Smooth muscle cell (in vitro differentiated cells): ENCODE results near the gene SOBP. TPM values are rescaled to one million over a fixed set of nuclear protein-coding genes. Genes with fewer than 3 reads are reported as not detected.

Experiments used
- DNase-seq: peaks from one replicate; lab custom pipeline; 2025; ENCODE audit not compliant: unreplicated experiment; lab: John Stamatoyannopoulos, UW
- H2AFZ ChIP-seq: fragments of 200-600 bp; sonication (generic); 2 replicates; pipeline ENCODE4 v1.6.0; 2016; ENCODE audit warnings: antibody characterized with exemption, low read depth, mild to moderate bottlenecking
- H3F3A ChIP-seq: fragments of 200-600 bp; sonication (generic); 2 replicates; pipeline ENCODE4 v1.6.0; 2017; ENCODE audit warnings: antibody characterized with exemption, low read depth
- H3K27ac ChIP-seq: fragments of 200-600 bp; sonication (generic); 2 replicates; pipeline ENCODE4 v1.5.1; 2016; ENCODE audit warnings: low read depth, mild to moderate bottlenecking
- H3K27me3 ChIP-seq: fragments of 200-600 bp; sonication (generic); 2 replicates; pipeline ENCODE4 v1.6.1; 2016; ENCODE audit warnings: low read depth, mild to moderate bottlenecking
- H3K36me3 ChIP-seq: fragments of 200-600 bp; sonication (generic); 2 replicates; pipeline ENCODE4 v1.5.1; 2016; ENCODE audit warnings: low read depth
- H3K4me1 ChIP-seq: fragments of 200-600 bp; sonication (generic); 2 replicates; pipeline ENCODE4 v1.5.1; 2016; ENCODE audit warnings: low read depth
- H3K4me2 ChIP-seq: fragments of 200-600 bp; sonication (generic); 2 replicates; pipeline ENCODE4 v1.6.0; 2016; ENCODE audit warnings: mild to moderate bottlenecking
- H3K4me3 ChIP-seq: fragments of 200-600 bp; sonication (generic); 2 replicates; pipeline ENCODE4 v1.5.1; 2016; ENCODE audit warnings: mild to moderate bottlenecking
- H3K79me2 ChIP-seq: fragments of 200-600 bp; sonication (generic); 2 replicates; pipeline ENCODE4 v1.6.0; 2016; ENCODE audit warnings: low read depth, mild to moderate bottlenecking
- H3K9ac ChIP-seq: fragments of 200-600 bp; sonication (generic); 2 replicates; pipeline ENCODE4 v1.6.0; 2016; ENCODE audit warnings: low read depth
- H3K9me3 ChIP-seq: fragments of 200-600 bp; sonication (generic); replicated peaks from 2 replicates; pipeline ENCODE4 v1.5.1; 2016; ENCODE audit warnings: low read depth
- H4K20me1 ChIP-seq: fragments of 200-600 bp; sonication (generic); 2 replicates; pipeline ENCODE4 v1.6.0; 2016; ENCODE audit warnings: low read depth
- CTCF ChIP-seq: fragments of 200-600 bp; sonication (generic); IDR thresholded peaks from 2 replicates; pipeline ENCODE4 v1.5.1; 2017; ENCODE audit warnings: borderline replicate concordance, mild to moderate bottlenecking, antibody characterized with exemption; ENCODE audit not compliant: insufficient read depth, poor library complexity, severe bottlenecking
- WGBS: methylation state at CpG from one replicate; pipeline ENCODE4 v1.1.7; 2016; ENCODE audit warnings: low lambda C conversion rate; 5-methylcytosine and 5-hydroxymethylcytosine counted together
- polyA plus RNA-seq: library from polyadenylated mRNA; unstranded; fragments of >200 nt; fragmentation: Nextera tagmentation; extraction: Ambion mirVana; gene quantifications from 2 replicates; pipeline ENCODE4 v1.2.1, GENCODE V29; 2016
- total RNA-seq: library from RNA; depleted of rRNA; stranded (reverse); fragments of >200 nt; gene quantifications from 2 replicates; pipeline ENCODE4 v1.2.3, GENCODE V29; 2014

The SOBP gene
- total and polyA plus RNA-seq, 2 experiments from 2014 or later, result 0.67 to 4.0 TPM

- H3K9me3 ChIP-seq, result no peaks in the 10 kb centered on the region
- H3K4me2 ChIP-seq, result no peak overlapping the region
- H4K20me1 ChIP-seq, result no peaks in the 10 kb centered on the region
- H3K9ac ChIP-seq, result no peak overlapping the region
- WGBS, result 82% methylated on average over 2 of the region's 2 CpGs
- H3K79me2 ChIP-seq, result no peaks in the 10 kb centered on the region
- H3K27ac ChIP-seq, result no peak overlapping the region
- H3K27me3 ChIP-seq, result no peaks in the 10 kb centered on the region
- no peak overlapping the region for H3K4me3 ChIP-seq
- DNase-seq, result no peak
- no peak overlapping the region for H2AFZ ChIP-seq
- peaks cover 10% of the 10 kb centered on the region for H3K4me1 ChIP-seq
- no peaks in the 10 kb centered on the region for H3K36me3 ChIP-seq
- no peaks in the 10 kb centered on the region for H3F3A ChIP-seq
- no peak for TF ChIP-seq CTCF
These were observed 64.4 kb downstream of the SOBP start for GRCh38 chr6:107554326-107554725.

- H3K4me2 ChIP-seq, result no peak overlapping the region
- no peak overlapping the region for H2AFZ ChIP-seq
- no peak overlapping the region for H3K9ac ChIP-seq
- 99% methylated on average over 3 of the region's 3 CpGs for WGBS
- H3F3A ChIP-seq, result no peaks in the 10 kb centered on the region
- no peak for TF ChIP-seq CTCF
- no peaks in the 10 kb centered on the region for H4K20me1 ChIP-seq
- no peaks in the 10 kb centered on the region for H3K36me3 ChIP-seq
- H3K27ac ChIP-seq, result no peak overlapping the region
- H3K79me2 ChIP-seq, result no peaks in the 10 kb centered on the region
- DNase-seq, result no peak
- H3K4me3 ChIP-seq, result no peak overlapping the region
- H3K9me3 ChIP-seq, result no peaks in the 10 kb centered on the region
- peaks cover 10% of the 10 kb centered on the region for H3K4me1 ChIP-seq
- H3K27me3 ChIP-seq, result no peaks in the 10 kb centered on the region
These were observed 65.0 kb downstream of the SOBP start for GRCh38 chr6:107554918-107555317.

GRCh38 chr6:107555449-107555848 lies 65.5 kb downstream of the SOBP start:
- 96% methylated on average over 7 of the region's 7 CpGs for WGBS
- H3K27ac ChIP-seq, result no peak overlapping the region
- no peak overlapping the region for H3K4me3 ChIP-seq
- no peak overlapping the region for H3K9ac ChIP-seq
- peaks cover 12% of the 10 kb centered on the region for H3K4me1 ChIP-seq
- no peaks in the 10 kb centered on the region for H3K36me3 ChIP-seq
- H3K27me3 ChIP-seq, result no peaks in the 10 kb centered on the region
- no peak for DNase-seq
- H3K9me3 ChIP-seq, result no peaks in the 10 kb centered on the region
- H3K79me2 ChIP-seq, result no peaks in the 10 kb centered on the region
- no peaks in the 10 kb centered on the region for H4K20me1 ChIP-seq
- H2AFZ ChIP-seq, result no peak overlapping the region
- H3K4me2 ChIP-seq, result no peak overlapping the region
- TF ChIP-seq CTCF, result no peak
- H3F3A ChIP-seq, result no peaks in the 10 kb centered on the region

- no peaks in the 10 kb centered on the region for H4K20me1 ChIP-seq
- TF ChIP-seq CTCF, result no peak
- H3K9ac ChIP-seq, result no peak overlapping the region
- H3K4me1 ChIP-seq, result peaks cover 18% of the 10 kb centered on the region
- H3K27ac ChIP-seq, result no peak overlapping the region
- no peak overlapping the region for H3K4me3 ChIP-seq
- no peak overlapping the region for H3K4me2 ChIP-seq
- no peaks in the 10 kb centered on the region for H3K9me3 ChIP-seq
- H2AFZ ChIP-seq, result no peak overlapping the region
- DNase-seq, result no peak
- no peaks in the 10 kb centered on the region for H3K27me3 ChIP-seq
- no peaks in the 10 kb centered on the region for H3K36me3 ChIP-seq
- no peaks in the 10 kb centered on the region for H3F3A ChIP-seq
- H3K79me2 ChIP-seq, result no peaks in the 10 kb centered on the region
These were observed 66.2 kb downstream of the SOBP start for GRCh38 chr6:107556082-107556481.
